ENCODE data around the gene DPP6.
A peak's percentile ranks its signal among the peaks of the same experiment; 100 is the strongest.

The DPP6 gene

GRCh38 chr7:154902600-154903082 is 850.4 kb downstream of the DPP6 start:
- no peak overlapping the region for H3K27ac ChIP-seq

GRCh38 chr7:154903083-154903731 is 851.0 kb downstream of the DPP6 start:
- H3K9me3 ChIP-seq (ENCODE audit: control insufficient read depth, low read length), result no peaks in the 10 kb centered on the region
- H3K4me3 ChIP-seq (ENCODE audit: low read depth, low read length), result no peak overlapping the region
- no peaks in the 10 kb centered on the region for H3K79me2 ChIP-seq
- no peak for TF ChIP-seq CTCF (IDR thresholded peaks at IDR 0.05)
- no peaks in the 10 kb centered on the region for H3K4me1 ChIP-seq
- H3K9ac ChIP-seq, result no peak overlapping the region
- H3K36me3 ChIP-seq (ENCODE audit: control insufficient read depth, insufficient read depth, low read length), result no peaks in the 10 kb centered on the region
- H3K27me3 ChIP-seq (ENCODE audit: control insufficient read depth, insufficient read depth, low read length), result no peaks in the 10 kb centered on the region
- H3K27ac ChIP-seq, result no peak overlapping the region
- peak overlapping the region; percentile 18 for H2AFZ ChIP-seq
- H3K4me2 ChIP-seq (ENCODE audit: low read length), result no peak overlapping the region

More at GRCh38 chr7:154902600-154903082, 850.4 kb downstream of the DPP6 start:
- Histone ChIP-seq H2AFZ (peak overlapping the region; percentile 18), H3K36me3 (ENCODE audit: control insufficient read depth, insufficient read depth, low read length) (no peaks in the 10 kb centered on the region), H3K27me3 (ENCODE audit: control insufficient read depth, insufficient read depth, low read length) (no peaks in the 10 kb centered on the region), H3K9ac (no peak overlapping the region), H3K4me1 (no peaks in the 10 kb centered on the region), H3K79me2 (no peaks in the 10 kb centered on the region), H3K9me3 (ENCODE audit: control insufficient read depth, low read length) (no peaks in the 10 kb centered on the region), H3K4me3 (ENCODE audit: low read depth, low read length) (no peak overlapping the region), H3K4me2 (ENCODE audit: low read length) (no peak overlapping the region)
- TF ChIP-seq CTCF (IDR thresholded peaks at IDR 0.05), result no peak

- H3K36me3 ChIP-seq (ENCODE audit: control insufficient read depth, insufficient read depth, low read length), result no peaks in the 10 kb centered on the region
- H3K9ac ChIP-seq, result no peak overlapping the region
- no peak overlapping the region for H3K4me3 ChIP-seq (ENCODE audit: low read depth, low read length)
- TF ChIP-seq CTCF (IDR thresholded peaks at IDR 0.05), result no peak
- no peaks in the 10 kb centered on the region for H3K27me3 ChIP-seq (ENCODE audit: control insufficient read depth, insufficient read depth, low read length)
- H3K4me2 ChIP-seq (ENCODE audit: low read length), result no peak overlapping the region
- H3K27ac ChIP-seq, result no peak overlapping the region
- H3K9me3 ChIP-seq (ENCODE audit: control insufficient read depth, low read length), result no peaks in the 10 kb centered on the region
- H3K79me2 ChIP-seq, result no peaks in the 10 kb centered on the region
- H3K4me1 ChIP-seq, result peaks cover under 1% of the 10 kb centered on the region
- no peak overlapping the region for H2AFZ ChIP-seq
Measured at GRCh38 chr7:154905146-154905545, 852.9 kb downstream of the DPP6 start.

GRCh38 chr7:154905615-154906014 is 853.4 kb downstream of the DPP6 start:
- H3K9me3 ChIP-seq (ENCODE audit: control insufficient read depth, low read length), result no peaks in the 10 kb centered on the region
- no peak overlapping the region for H3K9ac ChIP-seq
- H3K4me2 ChIP-seq (ENCODE audit: low read length), result no peak overlapping the region
- H3K27ac ChIP-seq, result no peak overlapping the region
- no peak for TF ChIP-seq CTCF (IDR thresholded peaks at IDR 0.05)
- no peaks in the 10 kb centered on the region for H3K79me2 ChIP-seq
- H2AFZ ChIP-seq, result no peak overlapping the region
- H3K4me1 ChIP-seq, result peaks cover 5% of the 10 kb centered on the region
- H3K27me3 ChIP-seq (ENCODE audit: control insufficient read depth, insufficient read depth, low read length), result no peaks in the 10 kb centered on the region
- H3K36me3 ChIP-seq (ENCODE audit: control insufficient read depth, insufficient read depth, low read length), result no peaks in the 10 kb centered on the region
- H3K4me3 ChIP-seq (ENCODE audit: low read depth, low read length), result no peak overlapping the region

- no peak for TF ChIP-seq CTCF (IDR thresholded peaks at IDR 0.05)
- no peak overlapping the region for H3K9ac ChIP-seq
- no peaks in the 10 kb centered on the region for H3K27me3 ChIP-seq (ENCODE audit: control insufficient read depth, insufficient read depth, low read length)
- no peak overlapping the region for H3K4me3 ChIP-seq (ENCODE audit: low read depth, low read length)
- no peak overlapping the region for H3K27ac ChIP-seq
- H3K9me3 ChIP-seq (ENCODE audit: control insufficient read depth, low read length), result no peaks in the 10 kb centered on the region
- H3K36me3 ChIP-seq (ENCODE audit: control insufficient read depth, insufficient read depth, low read length), result no peaks in the 10 kb centered on the region
- no peak overlapping the region for H2AFZ ChIP-seq
- H3K4me1 ChIP-seq, result peaks cover 5% of the 10 kb centered on the region
- no peaks in the 10 kb centered on the region for H3K79me2 ChIP-seq
- H3K4me2 ChIP-seq (ENCODE audit: low read length), result no peak overlapping the region
Measured at GRCh38 chr7:154906201-154906600, 854.0 kb downstream of the DPP6 start.
